ENCODE results near the gene RASA4.
"Not testable (repeated sequence)": the region's sequence is repeated elsewhere in the genome, so short reads cannot be mapped to it uniquely, and the experiment has no call there.

DNA sequence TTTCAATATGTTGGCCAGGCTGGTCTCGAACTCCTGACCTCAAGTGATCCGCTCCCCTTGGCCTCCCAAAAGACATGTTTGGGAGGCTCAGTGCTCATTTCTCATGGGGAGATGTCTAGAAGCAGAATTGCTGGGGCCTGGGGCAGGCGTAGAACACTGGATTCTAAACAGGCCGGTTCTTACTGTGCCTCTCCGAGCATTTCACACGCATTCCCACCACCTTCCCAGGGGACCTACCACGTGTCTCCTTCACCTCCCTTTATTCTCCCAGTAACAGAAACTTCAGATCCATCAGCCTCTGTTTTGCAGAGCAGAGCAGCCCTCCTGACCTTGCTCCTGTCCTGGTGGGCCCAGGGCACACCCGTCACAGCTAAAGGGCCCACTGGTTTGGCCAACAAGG, 89.4 kb downstream of the RASA4 start:
- TF ChIP-seq, protein P1, sequence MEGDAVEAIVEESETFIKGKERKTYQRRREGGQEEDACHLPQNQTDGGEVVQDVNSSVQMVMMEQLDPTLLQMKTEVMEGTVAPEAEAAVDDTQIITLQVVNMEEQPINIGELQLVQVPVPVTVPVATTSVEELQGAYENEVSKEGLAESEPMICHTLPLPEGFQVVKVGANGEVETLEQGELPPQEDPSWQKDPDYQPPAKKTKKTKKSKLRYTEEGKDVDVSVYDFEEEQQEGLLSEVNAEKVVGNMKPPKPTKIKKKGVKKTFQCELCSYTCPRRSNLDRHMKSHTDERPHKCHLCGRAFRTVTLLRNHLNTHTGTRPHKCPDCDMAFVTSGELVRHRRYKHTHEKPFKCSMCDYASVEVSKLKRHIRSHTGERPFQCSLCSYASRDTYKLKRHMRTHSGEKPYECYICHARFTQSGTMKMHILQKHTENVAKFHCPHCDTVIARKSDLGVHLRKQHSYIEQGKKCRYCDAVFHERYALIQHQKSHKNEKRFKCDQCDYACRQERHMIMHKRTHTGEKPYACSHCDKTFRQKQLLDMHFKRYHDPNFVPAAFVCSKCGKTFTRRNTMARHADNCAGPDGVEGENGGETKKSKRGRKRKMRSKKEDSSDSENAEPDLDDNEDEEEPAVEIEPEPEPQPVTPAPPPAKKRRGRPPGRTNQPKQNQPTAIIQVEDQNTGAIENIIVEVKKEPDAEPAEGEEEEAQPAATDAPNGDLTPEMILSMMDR (IDR thresholded peaks at IDR 0.05; ENCODE audit: low read length) = not testable (repeated sequence)
- TF ChIP-seq EZH2 (IDR thresholded peaks at IDR 0.05; ENCODE audit: borderline replicate concordance, low read length) = not testable (repeated sequence)

All from OCI-LY1 (cell line).